ENCODE measurements around the gene MS4A8.

The MS4A8 gene

GRCh38 chr11:60765355-60765754 lies 65.9 kb downstream of the MS4A8 start:
- no peak for DNase-seq

Data from activated CD8-positive, alpha-beta memory T cell treated with anti-CD3 and anti-CD28 coated beads, Interleukin-2, amount 50 U/mL, for 48 hours (primary cell).